Measurements from ENCODE around the gene TRIM47.

TRIM47 gene

GRCh38 chr17:75826561-75827307 is 51.6 kb downstream of the TRIM47 start:
- no peak for DNase-seq
- intact Hi-C loops (cut with DNase I), result no loop called here

GRCh38 chr17:75825748-75826370 is 52.5 kb downstream of the TRIM47 start:
- intact Hi-C loops (cut with DNase I), result no loop called here
- DNase-seq, result no peak

- DNase-seq, result no peak
- intact Hi-C loops (cut with DNase I), result no loop called here
Measured at GRCh38 chr17:75825149-75825552, 53.2 kb downstream of the TRIM47 start.

- intact Hi-C loops (cut with DNase I), result no loop called here
- DNase-seq, result no peak
Measured at GRCh38 chr17:75824666-75825065, 53.7 kb downstream of the TRIM47 start.
